ENCODE data around the gene ZC3H12A.
A peak's percentile ranks its signal among the peaks of the same experiment; 100 is the strongest.

The ZC3H12A gene

DNA sequence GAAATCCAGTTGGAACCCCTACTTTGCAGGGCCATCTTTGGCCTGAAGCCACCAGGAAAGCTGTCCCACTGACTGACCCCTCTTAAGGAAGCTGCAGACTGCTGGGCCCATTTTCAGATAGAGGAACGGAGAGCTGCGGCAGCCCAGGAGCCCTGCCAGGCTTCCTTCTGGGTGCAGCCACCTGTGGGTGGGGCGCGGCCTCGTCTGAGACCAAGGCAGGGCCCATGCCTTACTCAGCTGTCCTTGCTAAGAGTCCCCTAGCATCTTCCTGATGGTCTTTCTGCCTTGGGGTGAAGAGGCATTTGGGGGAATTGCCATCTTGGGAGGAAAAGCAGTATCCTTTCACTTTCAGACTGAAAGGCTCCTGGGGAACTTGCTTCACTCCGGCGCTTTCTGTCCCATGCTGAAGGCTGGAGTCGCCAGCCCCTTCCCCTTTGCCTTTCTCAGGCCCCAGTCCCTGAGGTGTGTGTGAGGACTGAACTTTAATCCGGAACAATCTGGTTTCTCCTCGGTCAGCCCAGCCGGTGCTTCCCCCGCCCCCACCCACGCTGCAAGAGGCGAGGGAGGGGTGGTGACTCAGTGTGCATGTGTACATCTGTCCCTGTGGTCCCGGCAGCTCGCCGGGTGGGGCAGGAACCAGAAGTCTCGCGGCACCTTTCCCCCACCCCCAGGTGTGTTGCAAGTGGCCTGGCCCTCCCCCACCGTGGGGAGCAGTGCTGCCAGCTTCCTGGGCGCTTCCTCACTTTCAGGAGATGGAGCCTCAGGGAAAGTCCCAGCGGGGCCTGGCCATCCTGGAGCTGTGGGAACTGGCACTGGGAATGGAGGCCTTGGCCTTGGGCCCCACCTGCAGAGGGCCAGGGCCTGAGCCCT, 5.1 kb downstream of the ZC3H12A start:
- DNase-seq, result peak; percentile 84

- DNase-seq, result no peak
Observed at GRCh38 chr1:37480125-37480466, 5.7 kb downstream of the ZC3H12A start.

DNA sequence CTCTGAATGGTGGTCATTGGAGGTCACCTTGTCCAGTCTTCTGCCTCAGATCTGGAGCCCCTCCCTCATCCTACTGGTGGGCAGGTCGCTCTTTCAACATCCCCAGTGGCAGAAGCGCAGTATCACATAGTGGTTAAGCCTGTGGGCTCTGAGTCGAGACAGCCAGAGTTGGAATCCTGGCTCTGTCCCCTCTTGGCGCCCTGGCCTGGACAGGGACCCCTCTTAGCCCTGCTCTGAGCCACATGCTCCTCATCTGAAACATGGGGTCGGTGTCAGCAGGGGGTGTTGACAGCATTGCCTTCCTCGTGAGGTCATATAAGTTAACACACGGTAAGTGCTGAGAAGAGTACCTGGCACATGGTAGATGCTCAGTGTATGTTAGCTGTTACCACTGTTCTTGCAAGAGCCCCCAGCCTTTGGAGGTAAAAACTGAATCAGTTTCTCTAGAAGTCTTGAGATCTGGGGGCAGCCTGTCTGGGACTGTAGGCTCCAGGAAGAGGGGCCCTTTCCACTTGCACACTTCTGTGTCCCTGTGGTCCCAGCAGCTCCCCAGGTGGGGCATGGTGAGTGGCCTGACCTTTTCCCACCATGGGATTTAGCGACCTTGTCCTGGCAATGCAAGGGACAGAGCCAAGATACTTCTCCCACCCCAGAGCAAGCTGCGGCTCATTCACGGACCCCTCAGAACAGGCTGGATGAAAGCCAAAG, 6.4 kb downstream of the ZC3H12A start:
- DNase-seq, result no peak

GRCh38 chr1:37481289-37482003, 7.1 kb downstream of the ZC3H12A start:
- no peak for DNase-seq

- DNase-seq, result no peak
Observed at GRCh38 chr1:37482004-37482785, 7.8 kb downstream of the ZC3H12A start.

- DNase-seq, result no peak
Observed at GRCh38 chr1:37482796-37483744, 8.7 kb downstream of the ZC3H12A start.

DNA sequence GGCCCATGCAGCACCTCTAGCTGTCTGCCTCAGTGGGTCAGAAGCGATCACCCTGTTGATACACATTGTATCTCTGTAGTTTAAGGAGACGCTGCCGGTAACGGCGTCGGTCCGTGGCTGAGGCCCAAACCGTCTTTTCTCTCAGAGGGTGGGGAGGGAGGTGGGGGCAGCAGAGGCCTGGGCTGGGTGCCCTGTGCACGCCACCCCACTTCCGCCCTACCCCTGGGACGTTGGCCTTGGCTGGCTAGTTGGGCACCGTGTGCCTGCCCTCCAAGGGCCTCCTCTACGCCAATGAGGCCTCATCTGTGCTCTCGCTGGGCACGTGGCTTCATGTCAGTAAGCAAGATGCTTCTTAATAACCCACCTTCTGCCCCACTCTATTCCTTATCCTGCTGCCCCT, 9.4 kb downstream of the ZC3H12A start:
- no peak for DNase-seq

DNA sequence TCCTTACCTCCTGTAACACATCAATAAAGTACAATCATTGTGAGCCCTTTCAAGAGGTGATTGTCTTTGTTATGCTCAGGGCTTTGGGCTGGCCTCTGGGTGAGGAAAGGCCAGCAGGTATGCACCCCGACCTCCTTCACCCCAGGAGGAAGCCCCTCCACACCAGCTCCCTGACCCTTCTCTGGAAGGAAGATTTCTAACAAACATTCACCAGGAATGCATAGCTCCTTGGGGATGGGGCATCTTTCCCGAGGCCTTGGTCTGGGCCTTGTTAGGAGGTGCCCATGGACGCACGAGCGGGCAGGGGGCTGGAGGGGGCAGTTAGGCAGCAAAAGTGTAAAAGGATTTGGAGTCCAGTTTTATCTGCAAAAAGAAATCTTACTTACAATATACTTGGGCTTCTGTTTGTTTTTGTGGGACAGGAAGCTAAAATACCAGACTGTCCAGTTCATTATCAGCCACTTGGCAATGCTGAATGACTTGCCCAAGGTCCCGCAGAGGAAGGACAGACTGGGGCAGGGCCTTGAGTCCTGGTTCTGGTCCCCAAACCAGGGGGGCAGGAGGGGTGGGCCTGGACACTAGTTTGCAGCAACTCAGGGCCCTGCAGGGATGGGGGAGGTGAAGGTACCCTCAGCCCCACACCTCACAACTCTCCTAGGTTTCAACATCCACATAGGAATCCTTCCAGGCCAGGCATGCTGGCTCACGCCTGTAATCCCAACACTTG, 10.1 kb downstream of the ZC3H12A start:
- no peak for DNase-seq

DNA sequence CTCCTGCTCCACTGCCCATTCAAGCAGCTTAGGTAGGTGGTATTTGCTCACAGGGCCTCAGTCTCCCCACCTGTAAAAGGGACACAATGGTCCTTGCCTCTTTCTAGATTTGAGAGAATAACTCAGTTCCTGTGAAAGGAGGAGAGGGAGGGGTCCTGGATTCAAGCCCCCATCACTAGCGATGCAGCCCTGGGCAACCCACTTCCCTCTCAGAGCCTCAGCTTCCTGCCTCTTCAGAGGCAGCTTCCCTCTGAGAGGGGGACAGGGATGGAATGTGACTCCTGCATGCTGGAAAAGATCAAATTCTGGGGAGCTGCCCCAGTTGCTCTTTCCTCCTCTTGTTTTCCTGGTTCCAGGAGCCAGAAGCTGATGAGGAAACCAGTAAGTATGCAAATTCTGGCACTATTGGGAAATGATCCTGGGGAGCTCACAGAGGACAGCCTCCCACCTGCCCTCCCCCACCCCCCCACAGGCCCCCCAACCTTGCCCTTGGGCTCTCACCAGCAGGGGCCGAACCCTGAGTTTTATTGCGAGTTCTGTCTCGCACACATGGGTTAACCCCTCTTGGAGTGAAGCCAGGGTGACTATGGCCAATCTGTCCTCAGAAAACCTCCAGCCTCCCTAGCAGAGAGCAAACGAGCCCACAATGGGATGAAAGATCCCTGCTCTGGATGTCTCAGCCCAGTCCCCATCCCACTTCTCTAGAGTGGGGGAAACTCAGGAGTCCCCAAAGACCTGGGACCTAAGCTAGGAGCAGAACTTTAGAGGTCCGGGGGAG, 11.7 kb downstream of the ZC3H12A start:
- no peak for DNase-seq

GRCh38 chr1:37486680-37487618, 12.6 kb downstream of the ZC3H12A start:
- peak; percentile 72 for DNase-seq

DNA sequence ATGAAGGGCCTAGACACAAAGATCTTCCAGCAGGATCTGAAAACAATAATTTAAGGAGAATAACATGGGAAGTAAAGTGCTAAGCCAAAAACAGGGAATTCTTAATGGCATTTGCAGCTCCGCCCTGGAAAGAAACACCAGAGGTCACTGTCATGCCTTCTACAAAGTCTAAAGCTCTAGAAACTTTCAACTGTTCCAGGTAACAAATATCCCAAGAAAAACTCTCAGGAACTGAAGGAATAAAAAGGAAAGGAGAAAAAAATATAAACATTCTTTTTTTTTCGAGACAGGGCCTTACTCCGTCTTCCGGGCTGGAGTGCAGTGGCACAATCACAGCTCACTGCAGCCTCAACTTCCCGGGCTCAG, 13.2 kb downstream of the ZC3H12A start:
- no peak for DNase-seq

GRCh38 chr1:37493336-37494098, 19.1 kb downstream of the ZC3H12A start:
- DNase-seq, result no peak

DNA sequence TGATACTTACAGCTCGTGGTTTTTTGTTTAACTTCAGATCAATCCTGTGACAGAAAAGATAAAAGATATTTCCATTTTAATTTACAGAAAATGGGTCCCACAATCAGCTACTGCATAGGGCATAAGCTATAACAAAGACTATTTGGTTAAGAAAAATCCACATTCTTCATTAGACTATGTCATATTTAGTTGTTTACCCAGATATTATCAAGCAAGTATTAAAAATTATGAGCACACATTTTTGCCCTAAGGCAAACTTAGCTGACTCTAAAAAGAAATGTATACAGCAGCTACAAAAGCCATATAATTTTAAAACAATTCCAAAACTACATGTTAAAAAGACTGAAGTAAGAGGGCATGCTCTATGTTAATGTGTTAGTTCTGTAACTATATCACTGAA, 21.5 kb downstream of the ZC3H12A start:
- no peak for DNase-seq

- no peak for DNase-seq
Observed at GRCh38 chr1:37497832-37498231, 23.5 kb downstream of the ZC3H12A start.

DNA sequence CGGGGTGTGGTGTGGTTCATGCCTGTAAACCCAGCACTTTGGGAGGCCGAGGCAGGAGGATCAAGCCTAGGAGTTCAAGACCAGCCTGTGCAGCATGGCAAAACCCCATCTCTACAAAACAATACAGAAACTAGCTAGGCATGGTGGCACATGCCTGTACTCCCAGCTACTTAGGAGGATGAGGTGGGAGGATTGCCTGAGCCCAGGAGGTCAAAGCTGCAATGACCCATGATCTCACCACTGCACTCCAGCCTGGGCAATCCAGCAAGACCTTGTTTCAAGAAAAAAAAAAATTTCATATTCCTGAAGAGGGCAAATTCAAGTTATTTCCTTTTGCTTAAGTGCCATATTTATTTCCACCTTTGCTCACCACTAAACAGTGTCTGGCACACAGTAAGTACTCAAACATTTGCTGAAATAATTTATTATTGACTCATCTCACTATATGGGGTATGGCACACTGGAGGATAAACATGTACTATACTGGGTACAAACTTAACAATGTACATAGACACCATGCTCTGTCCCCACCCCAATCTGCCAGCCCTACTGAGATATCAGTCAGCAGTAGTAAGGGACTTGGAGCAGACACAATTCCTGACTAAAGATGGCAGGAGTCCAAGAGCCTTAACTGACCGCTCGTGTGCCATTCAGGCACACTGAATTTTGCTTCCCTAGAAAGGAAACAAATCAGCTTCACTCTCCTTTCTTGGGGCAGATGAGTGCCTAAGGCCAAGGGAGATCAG, 24.7 kb downstream of the ZC3H12A start:
- no peak for DNase-seq

DNA sequence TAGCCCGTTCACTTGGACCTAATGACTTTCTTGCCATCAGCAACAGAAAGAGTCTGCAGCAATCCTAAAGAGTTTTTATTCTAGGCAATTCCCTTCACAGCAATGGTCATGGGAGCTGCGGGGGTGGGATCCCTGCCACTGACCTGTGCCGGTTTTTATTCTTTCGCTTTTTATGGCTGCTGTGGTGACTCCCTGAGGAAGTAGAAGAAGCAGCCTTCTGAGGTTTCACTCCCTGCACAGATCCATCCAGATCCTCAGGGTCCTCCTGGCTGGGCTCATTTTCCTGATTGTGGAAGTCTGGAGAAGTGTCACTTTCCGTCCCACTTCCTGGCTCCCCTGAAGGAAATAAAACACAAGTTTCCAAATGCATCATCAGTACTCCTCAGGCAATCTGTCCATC, 27.3 kb downstream of the ZC3H12A start:
- no peak for DNase-seq

- DNase-seq, result no peak
Observed at GRCh38 chr1:37502104-37502503, 27.7 kb downstream of the ZC3H12A start.
